Measurements from ENCODE around the gene TRIM72. TPM values are rescaled to one million over a fixed set of nuclear protein-coding genes. Genes with fewer than 3 reads are reported as not detected.
A peak's percentile ranks its signal among the peaks of the same experiment; 100 is the strongest.
"Not testable (repeated sequence)": the region's sequence is repeated elsewhere in the genome, so short reads cannot be mapped to it uniquely, and the experiment has no call there.

The TRIM72 gene
- total RNA-seq, 1 donor: 0.10 TPM

GRCh38 chr16:31251435-31251834 lies 37.5 kb downstream of the TRIM72 start:
- Histone ChIP-seq H3K27me3 (ENCODE audit: insufficient read depth, low read length) (no peaks in the 10 kb centered on the region), H3K4me1 (ENCODE audit: insufficient read depth, low read length) (peaks cover 43% of the 10 kb centered on the region), H3K4me3 (ENCODE audit: low read length) (no peak overlapping the region), H3K9me3 (ENCODE audit: low read depth, low read length) (no peaks in the 10 kb centered on the region)

- Histone ChIP-seq H3K4me1 (ENCODE audit: insufficient read depth, low read length) (peaks cover 51% of the 10 kb centered on the region), H3K4me3 (ENCODE audit: low read length) (no peak overlapping the region), H3K27me3 (ENCODE audit: insufficient read depth, low read length) (no peaks in the 10 kb centered on the region), H3K9me3 (ENCODE audit: low read depth, low read length) (no peaks in the 10 kb centered on the region)
Observed at GRCh38 chr16:31253642-31254045, 39.7 kb downstream of the TRIM72 start.

- Histone ChIP-seq H3K9me3 (ENCODE audit: low read depth, low read length) (no peaks in the 10 kb centered on the region), H3K4me1 (ENCODE audit: insufficient read depth, low read length) (peaks cover 74% of the 10 kb centered on the region), H3K4me3 (ENCODE audit: low read length) (no peak overlapping the region), H3K27me3 (ENCODE audit: insufficient read depth, low read length) (no peaks in the 10 kb centered on the region)
Observed at GRCh38 chr16:31256466-31256865, 42.5 kb downstream of the TRIM72 start.

GRCh38 chr16:31258366-31258765 lies 44.4 kb downstream of the TRIM72 start:
- no peaks in the 10 kb centered on the region for H3K9me3 ChIP-seq (ENCODE audit: low read depth, low read length)
- no peak overlapping the region for H3K4me3 ChIP-seq (ENCODE audit: low read length)
- H3K27me3 ChIP-seq (ENCODE audit: insufficient read depth, low read length): no peaks in the 10 kb centered on the region
- peaks cover 83% of the 10 kb centered on the region for H3K4me1 ChIP-seq (ENCODE audit: insufficient read depth, low read length)

- Histone ChIP-seq H3K27me3 (ENCODE audit: insufficient read depth, low read length) (no peaks in the 10 kb centered on the region), H3K4me3 (ENCODE audit: low read length) (peak overlapping the region; percentile 65)
Observed at GRCh38 chr16:31260136-31260931, 46.4 kb downstream of the TRIM72 start.

GRCh38 chr16:31262084-31262483 lies 48.2 kb downstream of the TRIM72 start:
- H3K27me3 ChIP-seq (ENCODE audit: insufficient read depth, low read length): no peaks in the 10 kb centered on the region
- H3K9me3 ChIP-seq (ENCODE audit: low read depth, low read length): no peaks in the 10 kb centered on the region
- peaks cover 78% of the 10 kb centered on the region for H3K4me1 ChIP-seq (ENCODE audit: insufficient read depth, low read length)
- H3K4me3 ChIP-seq (ENCODE audit: low read length): no peak overlapping the region

More at GRCh38 chr16:31260136-31260931, 46.4 kb downstream of the TRIM72 start:
- Histone ChIP-seq H3K4me1 (ENCODE audit: insufficient read depth, low read length) (peaks cover 81% of the 10 kb centered on the region), H3K9me3 (ENCODE audit: low read depth, low read length) (no peaks in the 10 kb centered on the region)

GRCh38 chr16:31265329-31266245 lies 51.7 kb downstream of the TRIM72 start:
- Histone ChIP-seq H3K4me3 (ENCODE audit: low read length) (no peak overlapping the region), H3K4me1 (ENCODE audit: insufficient read depth, low read length) (peaks cover 55% of the 10 kb centered on the region), H3K27me3 (ENCODE audit: insufficient read depth, low read length) (no peaks in the 10 kb centered on the region), H3K9me3 (ENCODE audit: low read depth, low read length) (no peaks in the 10 kb centered on the region)

- no peaks in the 10 kb centered on the region for H3K9me3 ChIP-seq (ENCODE audit: low read depth, low read length)
- H3K27me3 ChIP-seq (ENCODE audit: insufficient read depth, low read length): no peaks in the 10 kb centered on the region
- no peak overlapping the region for H3K4me3 ChIP-seq (ENCODE audit: low read length)
- H3K4me1 ChIP-seq (ENCODE audit: insufficient read depth, low read length): peaks cover 36% of the 10 kb centered on the region
Observed at GRCh38 chr16:31267332-31268032, 53.6 kb downstream of the TRIM72 start.

- Histone ChIP-seq H3K4me1 (ENCODE audit: insufficient read depth, low read length) (peaks cover 31% of the 10 kb centered on the region), H3K4me3 (ENCODE audit: low read length) (no peak overlapping the region), H3K27me3 (ENCODE audit: insufficient read depth, low read length) (no peaks in the 10 kb centered on the region), H3K9me3 (ENCODE audit: low read depth, low read length) (no peaks in the 10 kb centered on the region)
Observed at GRCh38 chr16:31268033-31268365, 54.1 kb downstream of the TRIM72 start.

GRCh38 chr16:31268891-31269290 lies 55.0 kb downstream of the TRIM72 start:
- H3K9me3 ChIP-seq (ENCODE audit: low read depth, low read length): no peaks in the 10 kb centered on the region
- H3K27me3 ChIP-seq (ENCODE audit: insufficient read depth, low read length): no peaks in the 10 kb centered on the region
- H3K4me1 ChIP-seq (ENCODE audit: insufficient read depth, low read length): peaks cover 24% of the 10 kb centered on the region
- H3K4me3 ChIP-seq (ENCODE audit: low read length): no peak overlapping the region

GRCh38 chr16:31269541-31269940 lies 55.6 kb downstream of the TRIM72 start:
- Histone ChIP-seq H3K27me3 (ENCODE audit: insufficient read depth, low read length) (no peaks in the 10 kb centered on the region), H3K4me1 (ENCODE audit: insufficient read depth, low read length) (peaks cover 18% of the 10 kb centered on the region)

GRCh38 chr16:31269973-31270372 lies 56.1 kb downstream of the TRIM72 start:
- H3K27me3 ChIP-seq (ENCODE audit: insufficient read depth, low read length); H3K9me3 ChIP-seq (ENCODE audit: low read depth, low read length); H3K4me3 ChIP-seq (ENCODE audit: low read length): not testable (repeated sequence)
- H3K4me1 ChIP-seq (ENCODE audit: insufficient read depth, low read length): peaks cover 14% of the 10 kb centered on the region

More at GRCh38 chr16:31269541-31269940, 55.6 kb downstream of the TRIM72 start:
- Histone ChIP-seq H3K9me3 (ENCODE audit: low read depth, low read length) (no peaks in the 10 kb centered on the region), H3K4me3 (ENCODE audit: low read length) (no peak overlapping the region)

- Histone ChIP-seq H3K9me3 (ENCODE audit: low read depth, low read length) (no peaks in the 10 kb centered on the region), H3K4me1 (ENCODE audit: insufficient read depth, low read length) (peaks cover 5% of the 10 kb centered on the region), H3K27me3 (ENCODE audit: insufficient read depth, low read length) (no peaks in the 10 kb centered on the region), H3K4me3 (ENCODE audit: low read length) (no peak overlapping the region)
Observed at GRCh38 chr16:31270795-31271194, 56.9 kb downstream of the TRIM72 start.

- no peaks in the 10 kb centered on the region for H3K27me3 ChIP-seq (ENCODE audit: insufficient read depth, low read length)
Observed at GRCh38 chr16:31271621-31272190, 57.8 kb downstream of the TRIM72 start.

GRCh38 chr16:31273187-31273586 lies 59.3 kb downstream of the TRIM72 start:
- no peaks in the 10 kb centered on the region for H3K27me3 ChIP-seq (ENCODE audit: insufficient read depth, low read length)

More at GRCh38 chr16:31271621-31272190, 57.8 kb downstream of the TRIM72 start:
- no peaks in the 10 kb centered on the region for H3K4me1 ChIP-seq (ENCODE audit: insufficient read depth, low read length)
- no peak overlapping the region for H3K4me3 ChIP-seq (ENCODE audit: low read length)
- H3K9me3 ChIP-seq (ENCODE audit: low read depth, low read length): no peaks in the 10 kb centered on the region

More at GRCh38 chr16:31273187-31273586, 59.3 kb downstream of the TRIM72 start:
- Histone ChIP-seq H3K9me3 (ENCODE audit: low read depth, low read length) (no peaks in the 10 kb centered on the region), H3K4me1 (ENCODE audit: insufficient read depth, low read length) (no peaks in the 10 kb centered on the region), H3K4me3 (ENCODE audit: low read length) (no peak overlapping the region)
